Right atrium auricular region (tissue), 2 donors: Measurements from ENCODE around the gene SSU72. TPM values are rescaled to one million over a fixed set of nuclear protein-coding genes. Genes with fewer than 3 reads are reported as not detected.
"Not testable (repeated sequence)": the region's sequence is repeated elsewhere in the genome, so short reads cannot be mapped to it uniquely, and the experiment has no call there.

ENCODE experiments used
- DNase-seq: peaks from one replicate; pipeline ENCODE4 v3.0.0-alpha.2; 2019; ENCODE audit warnings: low spot score
- H3K27ac ChIP-seq, 2 donors: fragments of 200-600 bp; sonication (generic); 1 replicate in 1 of 2; 2 replicates in 1 of 2; pipeline ENCODE4 v1.5.1; 2016 to 2019
- H3K27me3 ChIP-seq, 2 donors: fragments of 200-600 bp; sonication (generic); one replicate each; pipeline versions ENCODE4 v1.5.1 to v1.6.0; 2017 to 2019
- H3K36me3 ChIP-seq: fragments of 200-600 bp; sonication (generic); one replicate; pipeline ENCODE4 v1.5.1; 2016
- H3K4me1 ChIP-seq, 2 donors: fragments of 200-600 bp; sonication (generic); one replicate each; pipeline versions ENCODE4 v1.5.1 to v1.6.0; 2017 to 2019
- H3K4me3 ChIP-seq, 2 donors: fragments of 200-600 bp; sonication (generic); 1 replicate in 1 of 2; 2 replicates in 1 of 2; pipeline ENCODE4 v1.5.1; 2017 to 2019; ENCODE audit warnings: mild to moderate bottlenecking in 1 of 2, moderate library complexity in 1 of 2
- H3K9me3 ChIP-seq, 2 donors: fragments of 200-600 bp; sonication (generic); one replicate each; pipeline ENCODE4 v1.5.1; 2019
- CTCF ChIP-seq, 2 donors: fragments of 200-600 bp; sonication (generic); IDR thresholded peaks; one replicate each; pipeline ENCODE4 v1.5.1; 2019; ENCODE audit warnings: antibody characterized with exemption in 2 of 2
- total RNA-seq, 2 donors: library from RNA; depleted of rRNA; stranded (reverse); fragments of >200 nt; gene quantifications; one replicate each; pipeline ENCODE4 v1.1.0, GENCODE V29; 2016

SSU72 gene
- total RNA-seq, 2 donors from 2014 or later = 98.3 to 121 TPM

GRCh38 chr1:1523226-1523625, 51.4 kb downstream of the SSU72 start:
- not testable (repeated sequence) for H3K4me1 ChIP-seq, H3K9me3 ChIP-seq, H3K27ac ChIP-seq, H3K27me3 ChIP-seq, DNase-seq, H3K4me3 ChIP-seq
- peaks cover 40% of the 10 kb centered on the region for H3K36me3 ChIP-seq

GRCh38 chr1:1522536-1522935, 52.1 kb downstream of the SSU72 start:
- H3K4me3 ChIP-seq, DNase-seq, H3K27ac ChIP-seq, H3K4me1 ChIP-seq, H3K9me3 ChIP-seq, H3K27me3 ChIP-seq: not testable (repeated sequence)
- peaks cover 40% of the 10 kb centered on the region for H3K36me3 ChIP-seq

- Histone ChIP-seq H3K27ac (no peak overlapping the region), H3K36me3 (peaks cover 39% of the 10 kb centered on the region), H3K4me1 (no peaks in the 10 kb centered on the region), H3K9me3 (no peaks in the 10 kb centered on the region), H3K27me3 (no peaks in the 10 kb centered on the region), H3K4me3 (no peak overlapping the region)
- DNase-seq = no peak
- TF ChIP-seq CTCF (IDR thresholded peaks at IDR 0.05) = no peak
Measured at GRCh38 chr1:1521331-1521730, 53.3 kb downstream of the SSU72 start.

- not testable (repeated sequence) for H3K9me3 ChIP-seq, H3K4me1 ChIP-seq, DNase-seq, H3K27me3 ChIP-seq, H3K27ac ChIP-seq, H3K4me3 ChIP-seq
- H3K36me3 ChIP-seq = peaks cover 30% of the 10 kb centered on the region
Measured at GRCh38 chr1:1519805-1520505, 54.7 kb downstream of the SSU72 start.

DNA sequence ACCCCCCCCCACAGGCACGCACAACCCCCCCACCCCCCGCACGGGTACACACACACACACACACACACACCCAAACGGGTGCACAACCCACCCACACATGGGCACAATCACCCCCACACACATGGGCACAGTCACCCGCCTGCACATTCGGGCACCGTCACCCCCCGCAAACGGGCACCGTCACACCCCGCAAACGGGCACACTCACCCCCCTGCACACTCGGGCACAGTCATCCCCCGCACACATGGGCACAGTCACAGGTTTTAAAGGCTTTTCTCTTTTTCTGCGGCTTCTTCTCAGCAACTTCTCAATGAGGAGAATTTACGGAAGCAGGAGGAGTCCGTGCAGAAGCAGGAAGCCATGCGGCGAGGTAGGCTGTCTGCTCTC, 56.0 kb downstream of the SSU72 start:
- not testable (repeated sequence) for H3K27me3 ChIP-seq, H3K9me3 ChIP-seq, H3K4me3 ChIP-seq, H3K4me1 ChIP-seq, H3K27ac ChIP-seq, DNase-seq
- H3K36me3 ChIP-seq = peaks cover 26% of the 10 kb centered on the region

DNA sequence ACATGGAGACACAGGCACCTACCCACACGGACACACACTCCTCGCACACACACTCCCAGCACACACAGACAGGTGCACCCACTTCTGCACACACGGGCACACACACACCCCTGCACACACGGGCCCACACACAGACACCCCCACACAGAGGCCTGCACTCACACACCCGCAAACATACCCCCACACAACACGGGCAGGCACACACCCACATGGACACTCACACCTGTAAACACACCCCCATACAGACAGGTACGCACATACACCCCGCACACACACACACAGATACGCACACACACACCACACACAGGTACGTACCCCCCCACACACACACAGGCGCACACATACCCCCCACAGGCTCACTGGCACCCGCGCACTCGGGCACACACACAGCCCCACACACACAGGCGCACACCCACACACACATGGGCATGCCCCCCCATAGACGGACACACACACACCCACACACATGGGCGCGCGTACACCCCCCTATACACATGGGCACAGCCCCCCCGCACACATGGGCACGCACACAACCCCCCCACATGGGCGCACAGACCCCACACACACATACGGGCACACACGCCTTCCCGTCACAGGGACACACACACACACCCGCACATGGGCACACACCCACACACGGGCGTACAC, 56.6 kb downstream of the SSU72 start:
- Histone ChIP-seq H3K36me3 (peaks cover 21% of the 10 kb centered on the region), H3K4me3 (no peak overlapping the region), H3K4me1 (no peaks in the 10 kb centered on the region), H3K9me3 (no peaks in the 10 kb centered on the region), H3K27ac (no peak overlapping the region), H3K27me3 (no peaks in the 10 kb centered on the region)
- TF ChIP-seq CTCF (IDR thresholded peaks at IDR 0.05) = no peak
- no peak for DNase-seq

GRCh38 chr1:1516923-1517322, 57.7 kb downstream of the SSU72 start:
- H3K27me3 ChIP-seq, H3K4me1 ChIP-seq, DNase-seq, H3K9me3 ChIP-seq, H3K27ac ChIP-seq, H3K4me3 ChIP-seq: not testable (repeated sequence)
- peaks cover 20% of the 10 kb centered on the region for H3K36me3 ChIP-seq

DNA sequence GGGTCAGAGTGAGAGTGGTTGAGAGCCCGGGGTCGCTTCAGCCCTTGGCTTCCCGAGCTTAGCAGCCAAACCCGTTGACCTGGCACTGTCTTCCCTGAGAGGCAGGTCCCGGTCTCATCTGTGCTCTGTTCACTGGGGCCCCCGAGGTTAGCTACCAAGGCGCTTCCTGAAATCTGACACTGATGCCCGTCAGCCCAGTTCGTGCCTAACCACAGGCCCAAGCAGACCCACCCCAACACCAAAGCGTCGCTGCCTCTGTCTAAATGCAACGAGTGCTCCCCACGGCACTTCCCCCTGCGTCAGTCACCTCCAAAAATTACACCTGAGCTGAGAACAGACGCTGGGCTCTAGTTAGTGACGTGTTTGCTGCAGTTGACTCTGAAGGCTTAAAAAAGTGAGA, 60.3 kb downstream of the SSU72 start:
- DNase-seq, H3K27me3 ChIP-seq, H3K27ac ChIP-seq, H3K36me3 ChIP-seq, H3K4me3 ChIP-seq, H3K9me3 ChIP-seq: not testable (repeated sequence)
- peaks cover 0 to 12% of the 10 kb centered on the region in 2 donors for H3K4me1 ChIP-seq

- DNase-seq, H3K36me3 ChIP-seq, H3K4me3 ChIP-seq, H3K9me3 ChIP-seq, H3K27ac ChIP-seq, H3K27me3 ChIP-seq: not testable (repeated sequence)
- peaks cover 0 to 12% of the 10 kb centered on the region in 2 donors for H3K4me1 ChIP-seq
Measured at GRCh38 chr1:1513675-1514074, 61.0 kb downstream of the SSU72 start.

- not testable (repeated sequence) for H3K36me3 ChIP-seq, H3K27me3 ChIP-seq, DNase-seq, H3K9me3 ChIP-seq
- Histone ChIP-seq H3K4me3 (peak overlapping the region; percentile 94 to 95), H3K27ac (peak overlapping the region; percentile 90 to 94), H3K4me1 (peaks cover 0 to 12% of the 10 kb centered on the region in 2 donors)
Measured at GRCh38 chr1:1512425-1512824, 62.2 kb downstream of the SSU72 start.
